SK-N-SH treated with all-trans-retinoic acid at 6 μM for 48 hours (cell line): ENCODE measurements around the gene CEMIP.

ENCODE experiments used
- ARNTL ChIP-seq: fragments of 450-650 bp; formaldehyde crosslinking; IDR thresholded peaks from 2 replicates; pipeline ENCODE4 v1.5.0; 2020; ENCODE audit warnings: low read depth, mild to moderate bottlenecking, moderate library complexity, borderline replicate concordance
- BACH2 ChIP-seq: fragments of 250-450 bp; sonication (Bioruptor Pico); IDR thresholded peaks from 2 replicates; pipeline ENCODE4 v1.9.0; 2021; ENCODE audit warnings: mild to moderate bottlenecking, borderline replicate concordance
- ESRRG ChIP-seq: fragments of 250-450 bp; sonication (Bioruptor Pico); IDR thresholded peaks from 2 replicates; pipeline ENCODE4 v1.6.1; 2021; ENCODE audit warnings: mild to moderate bottlenecking
- GLIS3 ChIP-seq: fragments of 250-450 bp; sonication (Bioruptor Pico); IDR thresholded peaks from 2 replicates; pipeline ENCODE4 v1.5.0; 2020; ENCODE audit warnings: mild to moderate bottlenecking, moderate library complexity
- POU6F1 ChIP-seq: fragments of 250-450 bp; sonication (Bioruptor Pico); IDR thresholded peaks from 2 replicates; pipeline ENCODE4 v1.8.0; 2021; ENCODE audit warnings: low read depth, mild to moderate bottlenecking, moderate library complexity, borderline replicate concordance
- RARB ChIP-seq: fragments of 250-450 bp; sonication (Bioruptor Pico); IDR thresholded peaks from 2 replicates; pipeline ENCODE4 v1.8.0; 2021; ENCODE audit warnings: mild to moderate bottlenecking, moderate library complexity
- TCF4 ChIP-seq: fragments of 250-450 bp; sonication (Bioruptor Pico); IDR thresholded peaks from 2 replicates; pipeline ENCODE4 v1.8.0; 2021; ENCODE audit warnings: mild to moderate bottlenecking, moderate library complexity, borderline replicate concordance
- TOX ChIP-seq: fragments of 250-450 bp; sonication (Bioruptor Pico); IDR thresholded peaks from 2 replicates; pipeline ENCODE4 v1.8.0; 2021; ENCODE audit warnings: mild to moderate bottlenecking, moderate library complexity, borderline replicate concordance
- TSHZ2 ChIP-seq: fragments of 250-450 bp; sonication (Bioruptor Pico); IDR thresholded peaks from 2 replicates; pipeline ENCODE4 v1.5.0; 2020; ENCODE audit warnings: mild to moderate bottlenecking, moderate library complexity
- ZC3H10 ChIP-seq: fragments of 250-450 bp; sonication (Bioruptor Pico); IDR thresholded peaks from 2 replicates; pipeline ENCODE4 v1.5.1; 2021; ENCODE audit warnings: mild to moderate bottlenecking, moderate library complexity
- ZFP3 ChIP-seq: fragments of 250-450 bp; sonication (Bioruptor Pico); IDR thresholded peaks from 2 replicates; pipeline ENCODE4 v1.5.0; 2020; ENCODE audit warnings: mild to moderate bottlenecking, moderate library complexity
- ZNF565 ChIP-seq: fragments of 450-650 bp; formaldehyde crosslinking; conservative IDR thresholded peaks from 2 replicates; pipeline ENCODE4 v1.5.0; 2020; ENCODE audit warnings: low read depth, mild to moderate bottlenecking, moderate library complexity
- TF ChIP-seq, protein P1 (sequence below): fragments of 250-450 bp; sonication (Bioruptor Pico); IDR thresholded peaks from 2 replicates; pipeline ENCODE4 v1.5.1; 2020; ENCODE audit warnings: low read depth, mild to moderate bottlenecking, moderate library complexity
- TF ChIP-seq, protein P2 (sequence below): fragments of 250-450 bp; sonication (Bioruptor Pico); IDR thresholded peaks from 2 replicates; pipeline ENCODE4 v1.8.0; 2020; ENCODE audit warnings: mild to moderate bottlenecking, moderate library complexity, borderline replicate concordance

DNA sequence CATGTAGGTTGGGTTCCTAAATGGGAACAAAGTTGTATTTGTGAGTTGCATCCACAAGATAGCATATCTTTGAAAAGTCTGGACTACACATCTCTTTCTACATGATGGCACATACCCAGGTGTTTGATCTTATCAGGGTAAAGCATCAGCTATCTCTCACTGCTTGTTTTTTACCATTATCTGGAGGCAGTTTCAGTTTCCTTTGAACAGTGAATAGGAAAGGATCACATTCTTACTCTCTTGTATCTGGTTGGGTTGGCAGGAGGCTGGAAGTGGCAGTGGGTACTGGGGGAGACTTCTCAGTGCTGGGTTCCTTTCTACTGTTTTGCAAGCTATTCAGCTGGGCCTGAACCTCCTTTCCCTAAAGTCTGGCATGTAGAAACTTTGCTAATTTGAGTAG lies 4.1 kb downstream of the CEMIP start:
- TF ChIP-seq ARNTL (CRISPR knock-in tag): no peak
- no peak for TF ChIP-seq ZFP3 (CRISPR knock-in tag)
- TF ChIP-seq ESRRG (CRISPR knock-in tag): no peak
- TF ChIP-seq ZC3H10 (CRISPR knock-in tag): no peak
- no peak for TF ChIP-seq RARB
- TF ChIP-seq GLIS3 (CRISPR knock-in tag): no peak
- TF ChIP-seq, protein P1, sequence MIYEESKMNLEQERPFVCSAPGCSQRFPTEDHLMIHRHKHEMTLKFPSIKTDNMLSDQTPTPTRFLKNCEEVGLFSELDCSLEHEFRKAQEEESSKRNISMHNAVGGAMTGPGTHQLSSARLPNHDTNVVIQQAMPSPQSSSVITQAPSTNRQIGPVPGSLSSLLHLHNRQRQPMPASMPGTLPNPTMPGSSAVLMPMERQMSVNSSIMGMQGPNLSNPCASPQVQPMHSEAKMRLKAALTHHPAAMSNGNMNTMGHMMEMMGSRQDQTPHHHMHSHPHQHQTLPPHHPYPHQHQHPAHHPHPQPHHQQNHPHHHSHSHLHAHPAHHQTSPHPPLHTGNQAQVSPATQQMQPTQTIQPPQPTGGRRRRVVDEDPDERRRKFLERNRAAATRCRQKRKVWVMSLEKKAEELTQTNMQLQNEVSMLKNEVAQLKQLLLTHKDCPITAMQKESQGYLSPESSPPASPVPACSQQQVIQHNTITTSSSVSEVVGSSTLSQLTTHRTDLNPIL (CRISPR knock-in tag): no peak
- no peak for TF ChIP-seq TCF4 (CRISPR knock-in tag)
- no peak for TF ChIP-seq TOX (CRISPR knock-in tag)
- TF ChIP-seq POU6F1 (CRISPR knock-in tag): no peak
- TF ChIP-seq TSHZ2 (CRISPR knock-in tag): no peak
- TF ChIP-seq ZNF565 (CRISPR knock-in tag): no peak
- no peak for TF ChIP-seq BACH2 (CRISPR knock-in tag)
- TF ChIP-seq, protein P2, sequence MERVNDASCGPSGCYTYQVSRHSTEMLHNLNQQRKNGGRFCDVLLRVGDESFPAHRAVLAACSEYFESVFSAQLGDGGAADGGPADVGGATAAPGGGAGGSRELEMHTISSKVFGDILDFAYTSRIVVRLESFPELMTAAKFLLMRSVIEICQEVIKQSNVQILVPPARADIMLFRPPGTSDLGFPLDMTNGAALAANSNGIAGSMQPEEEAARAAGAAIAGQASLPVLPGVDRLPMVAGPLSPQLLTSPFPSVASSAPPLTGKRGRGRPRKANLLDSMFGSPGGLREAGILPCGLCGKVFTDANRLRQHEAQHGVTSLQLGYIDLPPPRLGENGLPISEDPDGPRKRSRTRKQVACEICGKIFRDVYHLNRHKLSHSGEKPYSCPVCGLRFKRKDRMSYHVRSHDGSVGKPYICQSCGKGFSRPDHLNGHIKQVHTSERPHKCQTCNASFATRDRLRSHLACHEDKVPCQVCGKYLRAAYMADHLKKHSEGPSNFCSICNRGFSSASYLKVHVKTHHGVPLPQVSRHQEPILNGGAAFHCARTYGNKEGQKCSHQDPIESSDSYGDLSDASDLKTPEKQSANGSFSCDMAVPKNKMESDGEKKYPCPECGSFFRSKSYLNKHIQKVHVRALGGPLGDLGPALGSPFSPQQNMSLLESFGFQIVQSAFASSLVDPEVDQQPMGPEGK (CRISPR knock-in tag): no peak
